ENCODE measurements around the gene RPP30. TPM values are rescaled to one million over a fixed set of nuclear protein-coding genes. Genes with fewer than 3 reads are reported as not detected.
"Not testable (repeated sequence)": the region's sequence is repeated elsewhere in the genome, so short reads cannot be mapped to it uniquely, and the experiment has no call there.

Gene RPP30
- total RNA-seq, 1 experiment from 2014 or later: 79.0 TPM

DNA sequence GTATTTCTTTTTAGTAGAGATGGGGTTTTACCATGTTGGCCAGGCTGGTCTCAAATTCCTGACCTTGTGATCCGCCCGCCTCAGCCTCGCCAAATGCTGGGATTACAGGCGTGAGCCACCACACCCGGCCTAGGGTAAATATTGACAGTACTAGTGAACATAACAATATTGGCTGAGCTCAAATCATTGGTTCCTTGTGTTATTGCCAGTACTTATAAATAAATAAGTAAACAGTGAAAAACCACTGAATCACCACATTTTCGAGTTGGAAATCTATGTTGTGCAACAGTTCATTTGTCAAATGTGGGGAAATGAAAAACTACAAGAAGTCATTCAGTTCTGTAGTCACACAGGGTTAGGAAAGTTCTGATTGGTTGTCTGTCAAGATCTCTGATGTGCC lies 15.8 kb downstream of the RPP30 start:
- Histone ChIP-seq H3K27ac (no peak overlapping the region), H3K27me3 (replicated peaks) (no peaks in the 10 kb centered on the region), H3K9me3 (replicated peaks) (no peaks in the 10 kb centered on the region), H3K4me1 (replicated peaks) (peaks cover 15% of the 10 kb centered on the region), H3K4me3 (no peak overlapping the region), H3K36me3 (peaks cover 75% of the 10 kb centered on the region)
- no peak for DNase-seq (ENCODE audit: low read depth in 1 of 2, low spot score in 2 of 2)

DNA sequence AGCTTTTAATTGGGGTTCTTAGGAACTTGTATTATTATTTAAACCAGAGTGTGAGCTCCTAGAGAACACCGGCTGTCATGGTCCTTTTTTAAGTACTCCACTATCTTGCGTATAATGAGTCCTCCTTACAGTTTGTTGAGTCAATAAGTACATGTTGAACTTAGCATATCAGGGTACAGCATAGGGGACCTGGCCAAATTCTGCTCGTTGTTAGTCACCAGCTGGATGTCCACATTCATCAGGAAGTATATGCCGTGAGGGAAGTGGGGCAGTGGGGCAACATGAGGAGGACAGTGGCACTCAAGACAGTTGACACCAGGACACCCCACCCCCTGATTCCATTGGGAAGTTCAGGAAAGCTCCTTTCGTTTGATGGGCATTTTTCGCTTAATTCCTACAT lies 16.6 kb downstream of the RPP30 start:
- Histone ChIP-seq H3K36me3 (peaks cover 80% of the 10 kb centered on the region), H3K27ac (no peak overlapping the region)

DNA sequence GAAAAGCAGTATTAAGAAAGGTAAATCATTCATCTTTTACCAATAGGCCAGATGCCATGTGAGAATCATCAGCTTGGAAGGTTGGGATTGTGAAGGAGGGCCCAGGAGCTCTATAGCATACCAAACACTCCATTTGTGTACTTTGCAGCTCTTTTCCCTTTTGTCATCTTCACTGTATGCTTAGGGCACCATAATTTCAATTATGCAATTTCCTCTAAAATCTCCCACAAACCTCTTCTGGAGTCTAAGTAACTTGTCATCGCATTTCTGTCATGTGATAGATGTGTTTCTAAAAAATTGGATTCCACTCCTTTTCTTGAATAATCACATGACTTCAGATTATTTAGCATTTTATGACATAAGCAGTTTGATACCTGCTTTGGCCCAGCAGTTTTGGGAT lies 17.9 kb downstream of the RPP30 start:
- Histone ChIP-seq H3K4me1 (replicated peaks) (peaks cover 9% of the 10 kb centered on the region), H3K9me3 (replicated peaks) (no peaks in the 10 kb centered on the region), H3K4me3 (no peak overlapping the region), H3K36me3 (peaks cover 85% of the 10 kb centered on the region), H3K27me3 (replicated peaks) (no peaks in the 10 kb centered on the region), H3K27ac (no peak overlapping the region)
- no peak for DNase-seq (ENCODE audit: low read depth in 1 of 2, low spot score in 2 of 2)

More for the DNA sequence above, 16.6 kb downstream of the RPP30 start:
- Histone ChIP-seq H3K9me3 (replicated peaks) (no peaks in the 10 kb centered on the region), H3K27me3 (replicated peaks) (no peaks in the 10 kb centered on the region), H3K4me3 (no peak overlapping the region), H3K4me1 (replicated peaks) (peaks cover 15% of the 10 kb centered on the region)
- DNase-seq (ENCODE audit: low read depth in 1 of 2, low spot score in 2 of 2): no peak

DNA sequence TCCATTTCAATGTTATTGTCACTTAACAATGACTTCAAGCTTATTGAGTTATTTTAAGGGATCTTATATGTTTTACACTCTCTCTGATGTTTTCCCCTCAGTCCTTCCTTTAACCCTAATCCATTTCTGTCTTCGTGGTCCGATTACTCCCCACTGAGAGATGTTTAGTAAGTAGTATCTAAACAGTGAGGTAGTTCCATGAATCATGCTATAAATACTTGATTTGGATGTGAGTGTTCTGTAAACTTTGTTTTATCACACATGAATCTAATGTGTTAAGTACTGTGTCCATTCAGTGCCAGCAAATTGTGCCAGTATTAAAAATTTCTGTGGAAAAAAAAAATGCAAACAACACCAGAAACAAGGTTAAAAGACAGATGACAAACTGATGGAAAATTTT lies 18.6 kb downstream of the RPP30 start:
- Histone ChIP-seq H3K27me3 (replicated peaks) (no peaks in the 10 kb centered on the region), H3K4me3 (no peak overlapping the region), H3K27ac (no peak overlapping the region), H3K4me1 (replicated peaks) (peaks cover 2% of the 10 kb centered on the region), H3K36me3 (peaks cover 86% of the 10 kb centered on the region), H3K9me3 (replicated peaks) (no peaks in the 10 kb centered on the region)
- DNase-seq (ENCODE audit: low read depth in 1 of 2, low spot score in 2 of 2): no peak

DNA sequence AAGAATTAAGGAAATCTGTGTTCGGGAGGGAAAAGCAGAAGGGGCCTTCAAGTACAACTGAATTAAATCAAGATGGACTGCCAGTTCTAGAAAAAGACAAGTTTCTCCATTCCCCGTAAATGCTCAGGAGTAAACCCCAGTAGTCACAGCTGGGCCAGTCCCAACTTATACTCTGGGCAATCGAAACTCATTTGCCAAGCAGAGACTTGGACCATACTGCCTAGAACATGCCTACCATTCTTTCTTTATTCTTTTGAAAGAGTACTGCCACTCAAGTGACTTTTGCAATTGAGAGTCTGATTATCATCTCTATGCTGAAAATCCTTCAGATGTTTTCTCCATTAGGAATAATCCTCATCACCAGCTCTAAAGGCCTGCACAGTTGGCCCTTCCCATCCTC lies 21.4 kb downstream of the RPP30 start:
- DNase-seq (ENCODE audit: low read depth in 1 of 2, low spot score in 2 of 2): no peak
- no peak overlapping the region for H3K27ac ChIP-seq
- no peaks in the 10 kb centered on the region for H3K4me1 ChIP-seq (replicated peaks)
- peaks cover 71% of the 10 kb centered on the region for H3K36me3 ChIP-seq
- H3K4me3 ChIP-seq: no peak overlapping the region
- H3K9me3 ChIP-seq (replicated peaks): no peaks in the 10 kb centered on the region
- no peaks in the 10 kb centered on the region for H3K27me3 ChIP-seq (replicated peaks)

DNA sequence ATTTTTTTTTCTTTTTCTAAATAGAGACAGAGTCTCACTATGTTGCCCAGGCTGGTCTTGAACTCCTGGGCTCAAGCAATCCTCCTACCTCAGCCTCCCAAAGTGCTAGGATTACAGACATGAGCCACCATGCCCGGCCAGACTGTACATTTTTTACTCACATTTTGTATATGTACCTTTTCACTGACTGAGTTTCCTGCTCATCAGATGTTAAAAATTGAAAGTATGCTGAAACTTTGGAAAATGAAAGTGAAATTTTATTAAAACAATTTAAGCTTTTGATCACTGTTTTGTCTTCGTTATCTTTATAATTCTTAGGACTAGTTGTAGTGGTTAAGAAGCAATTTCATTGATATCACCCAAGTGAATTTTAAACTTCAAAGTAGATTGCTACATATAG lies 25.1 kb downstream of the RPP30 start:
- H3K27me3 ChIP-seq (replicated peaks); H3K9me3 ChIP-seq (replicated peaks); DNase-seq (ENCODE audit: low read depth in 1 of 2, low spot score in 2 of 2); H3K4me3 ChIP-seq; H3K4me1 ChIP-seq (replicated peaks); H3K27ac ChIP-seq: not testable (repeated sequence)
- H3K36me3 ChIP-seq: peaks cover 59% of the 10 kb centered on the region

DNA sequence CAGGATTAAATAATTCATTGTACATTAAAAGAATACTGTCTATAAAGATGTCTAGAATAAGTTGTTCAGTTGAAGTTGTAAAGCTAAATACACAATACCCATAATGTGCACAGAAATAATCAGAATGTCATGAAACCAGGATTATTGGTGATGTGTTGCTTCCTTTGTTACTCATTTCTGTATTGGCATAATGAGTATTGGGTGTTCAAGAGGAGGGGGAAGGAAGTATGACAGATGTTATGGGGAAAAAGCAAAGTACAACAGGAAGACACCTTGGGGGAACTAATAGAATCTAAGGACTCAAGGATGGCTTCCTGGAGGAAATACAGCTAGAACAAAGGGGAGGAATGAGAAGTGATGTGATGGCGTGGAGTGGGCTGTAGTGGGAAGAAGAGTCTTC lies 34.2 kb downstream of the RPP30 start:
- DNase-seq (ENCODE audit: low read depth in 1 of 2, low spot score in 2 of 2): no peak
- no peaks in the 10 kb centered on the region for H3K4me1 ChIP-seq (replicated peaks)
- H3K36me3 ChIP-seq: peaks cover 27% of the 10 kb centered on the region
- no peak overlapping the region for H3K27ac ChIP-seq
- no peak overlapping the region for H3K4me3 ChIP-seq
- H3K9me3 ChIP-seq (replicated peaks): no peaks in the 10 kb centered on the region
- H3K27me3 ChIP-seq (replicated peaks): no peaks in the 10 kb centered on the region

DNA sequence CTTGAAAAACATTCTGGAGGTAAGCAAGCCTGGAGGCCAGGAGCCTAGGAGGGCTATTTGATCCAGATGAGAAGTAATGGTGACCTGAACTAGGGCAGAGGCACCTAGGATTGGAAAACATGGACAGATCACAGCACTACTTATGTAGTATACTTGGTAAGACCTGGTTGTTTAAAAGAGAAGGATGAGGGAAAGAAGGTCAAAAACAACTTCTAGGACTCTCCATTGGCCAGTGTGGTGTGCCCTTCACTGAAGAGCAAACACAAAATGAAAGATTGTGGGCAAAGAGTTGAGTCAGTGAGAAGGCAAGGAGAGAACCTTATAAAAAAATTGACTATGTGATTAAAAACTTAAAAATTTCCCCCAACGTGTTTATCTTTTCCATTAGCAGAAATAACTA lies 34.8 kb downstream of the RPP30 start:
- Histone ChIP-seq H3K4me3 (no peak overlapping the region), H3K27me3 (replicated peaks) (no peaks in the 10 kb centered on the region), H3K36me3 (peaks cover 25% of the 10 kb centered on the region), H3K27ac (no peak overlapping the region), H3K4me1 (replicated peaks) (peaks cover under 1% of the 10 kb centered on the region; the same call in 1 of the 2 replicates), H3K9me3 (replicated peaks) (no peaks in the 10 kb centered on the region)
- no peak for DNase-seq (ENCODE audit: low read depth in 1 of 2, low spot score in 2 of 2)

DNA sequence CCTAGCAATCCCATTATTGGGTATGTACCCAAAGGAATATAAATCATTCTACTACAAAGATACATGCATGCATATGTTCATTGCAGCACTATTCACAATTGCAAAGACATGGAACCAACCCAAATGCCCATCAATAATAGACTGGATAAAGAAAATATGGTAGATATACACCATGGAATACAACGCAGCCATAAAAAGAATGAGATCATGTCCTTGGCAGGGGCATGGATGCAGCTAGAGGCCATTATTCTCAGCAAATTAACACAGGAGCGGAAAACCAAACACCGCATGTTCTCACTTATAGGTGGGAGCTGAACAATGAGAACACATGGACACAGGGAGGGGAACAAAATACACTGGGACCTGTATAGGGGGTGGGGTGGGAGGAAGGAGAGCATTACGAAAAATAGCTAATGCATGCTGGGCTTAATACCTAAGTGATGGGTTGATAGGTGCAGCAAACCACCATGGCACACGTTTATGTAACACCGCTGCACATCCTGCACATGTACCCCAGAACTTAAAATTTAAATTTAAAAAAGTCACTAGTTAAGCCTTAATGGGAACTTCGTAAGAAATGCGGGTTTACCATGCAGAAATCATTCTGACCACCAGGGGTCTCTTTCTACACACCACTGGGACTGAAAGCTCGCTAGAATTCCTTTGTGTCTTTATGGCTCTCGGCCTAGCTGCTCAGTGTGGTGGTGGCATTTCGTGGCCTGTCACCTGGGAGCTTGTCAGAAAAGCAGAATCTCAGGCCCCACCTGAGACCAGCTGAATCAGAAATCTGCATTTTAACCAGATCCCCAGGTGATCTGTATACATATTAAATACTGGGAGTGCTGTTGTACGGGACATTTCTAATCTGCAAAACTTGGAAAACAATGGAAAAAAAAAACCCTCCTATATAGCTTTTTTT lies 39.6 kb downstream of the RPP30 start:
- H3K4me3 ChIP-seq: no peak overlapping the region
- DNase-seq (ENCODE audit: low read depth in 1 of 2, low spot score in 2 of 2): peak; percentile 65 to 71
- no peaks in the 10 kb centered on the region for H3K9me3 ChIP-seq (replicated peaks)
- H3K4me1 ChIP-seq (replicated peaks): peaks cover 11% of the 10 kb centered on the region
- H3K27ac ChIP-seq: no peak overlapping the region
- H3K36me3 ChIP-seq: peaks cover 31% of the 10 kb centered on the region
- H3K27me3 ChIP-seq (replicated peaks): no peaks in the 10 kb centered on the region

DNA sequence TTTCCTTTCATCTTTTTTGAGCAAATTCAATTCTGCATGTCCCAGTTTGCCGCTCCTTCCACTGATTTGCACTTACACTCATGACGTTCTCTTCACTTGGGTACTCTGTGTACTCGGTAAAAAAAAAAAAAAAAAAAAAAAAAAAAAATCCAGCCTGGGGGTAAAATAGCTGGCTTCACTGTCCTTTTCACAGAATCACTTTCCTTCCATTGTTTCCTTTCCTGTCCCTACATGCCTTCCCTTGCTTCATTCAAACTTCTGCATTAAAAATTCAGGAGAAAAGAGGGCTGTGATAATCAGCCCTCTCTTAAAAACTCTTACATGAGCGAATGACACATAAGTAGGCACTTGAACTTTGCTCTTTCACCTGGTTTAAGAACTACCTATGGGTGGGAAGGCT lies 40.4 kb downstream of the RPP30 start:
- H3K9me3 ChIP-seq (replicated peaks): no peaks in the 10 kb centered on the region
- H3K4me1 ChIP-seq (replicated peaks): peaks cover 11% of the 10 kb centered on the region
- H3K27ac ChIP-seq: peak overlapping the region; percentile 13; the same call in 1 of the 2 replicates
- H3K27me3 ChIP-seq (replicated peaks): no peaks in the 10 kb centered on the region
- no peak overlapping the region for H3K4me3 ChIP-seq
- peaks cover 38% of the 10 kb centered on the region for H3K36me3 ChIP-seq
- peak in 1 of 2 experiments; percentile 25 for DNase-seq (ENCODE audit: low read depth in 1 of 2, low spot score in 2 of 2)

DNA sequence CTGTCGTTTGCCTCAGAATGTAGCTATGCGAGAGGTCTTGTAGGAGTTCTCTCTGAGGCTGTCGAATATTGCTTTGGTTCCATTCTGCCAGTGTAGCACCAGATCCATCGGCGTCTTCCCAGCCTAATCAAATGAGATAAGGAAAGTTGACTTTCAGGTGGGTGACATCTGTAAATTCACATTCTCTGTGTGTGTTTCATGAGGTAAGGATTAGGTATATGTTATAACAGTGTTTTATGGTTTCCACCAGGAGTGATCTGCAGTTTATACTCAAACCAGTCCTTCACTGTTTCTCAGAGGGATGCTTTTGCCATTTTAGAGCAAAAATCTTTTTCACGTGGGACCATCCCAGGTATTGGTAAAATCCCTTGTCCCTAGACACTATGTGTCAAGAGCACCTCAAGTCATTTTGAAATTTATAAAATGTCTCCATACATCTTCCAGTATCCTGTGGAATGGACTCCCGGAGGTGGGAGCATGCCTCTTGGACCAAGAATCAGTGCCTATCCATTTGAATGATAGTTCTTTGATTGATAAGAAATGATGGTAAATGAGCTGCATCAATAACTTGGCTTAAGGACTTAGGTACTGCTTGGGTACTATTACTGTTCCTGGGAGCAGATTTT lies 41.2 kb downstream of the RPP30 start:
- H3K27ac ChIP-seq: peak overlapping the region; percentile 13; the same call in 1 of the 2 replicates

DNA sequence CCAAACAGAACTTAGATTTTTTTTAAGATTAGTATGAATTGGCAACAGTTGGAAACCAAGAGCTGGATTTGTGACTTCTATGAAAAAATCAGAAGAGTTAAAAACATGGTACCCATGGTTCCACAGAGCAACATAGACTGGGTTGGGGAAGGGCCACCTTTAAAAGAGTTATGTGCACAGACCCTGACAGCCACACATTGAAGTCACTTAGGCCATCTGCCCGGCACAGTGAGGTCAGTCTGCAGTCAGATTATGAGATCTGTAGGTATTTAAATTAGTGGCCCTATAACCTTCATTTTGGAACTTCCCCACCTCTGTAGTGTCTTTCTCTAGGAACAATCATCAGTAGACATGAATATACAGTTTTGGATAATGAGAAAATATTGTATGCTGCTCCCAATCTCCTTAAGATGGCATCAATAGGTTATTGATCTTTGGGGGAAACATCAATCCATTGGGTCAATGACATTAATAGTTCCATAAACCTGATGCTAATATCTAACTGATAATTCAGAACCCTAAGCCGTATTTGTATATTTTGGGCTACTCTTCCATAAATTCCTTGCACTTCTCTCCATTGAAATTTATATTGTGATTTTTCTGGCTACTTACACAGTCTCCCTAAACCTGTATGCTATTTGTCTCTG lies 42.1 kb downstream of the RPP30 start:
- DNase-seq (ENCODE audit: low read depth in 1 of 2, low spot score in 2 of 2): no peak
- no peak overlapping the region for H3K27ac ChIP-seq
- no peaks in the 10 kb centered on the region for H3K9me3 ChIP-seq (replicated peaks)
- H3K4me3 ChIP-seq: no peak overlapping the region
- peaks cover 47% of the 10 kb centered on the region for H3K36me3 ChIP-seq
- H3K4me1 ChIP-seq (replicated peaks): peaks cover 14% of the 10 kb centered on the region
- no peaks in the 10 kb centered on the region for H3K27me3 ChIP-seq (replicated peaks)

More for the DNA sequence above, 41.2 kb downstream of the RPP30 start:
- peaks cover 13% of the 10 kb centered on the region for H3K4me1 ChIP-seq (replicated peaks)
- H3K4me3 ChIP-seq: no peak overlapping the region
- peaks cover 40% of the 10 kb centered on the region for H3K36me3 ChIP-seq
- no peaks in the 10 kb centered on the region for H3K27me3 ChIP-seq (replicated peaks)
- DNase-seq (ENCODE audit: low read depth in 1 of 2, low spot score in 2 of 2): no peak
- no peaks in the 10 kb centered on the region for H3K9me3 ChIP-seq (replicated peaks)

DNA sequence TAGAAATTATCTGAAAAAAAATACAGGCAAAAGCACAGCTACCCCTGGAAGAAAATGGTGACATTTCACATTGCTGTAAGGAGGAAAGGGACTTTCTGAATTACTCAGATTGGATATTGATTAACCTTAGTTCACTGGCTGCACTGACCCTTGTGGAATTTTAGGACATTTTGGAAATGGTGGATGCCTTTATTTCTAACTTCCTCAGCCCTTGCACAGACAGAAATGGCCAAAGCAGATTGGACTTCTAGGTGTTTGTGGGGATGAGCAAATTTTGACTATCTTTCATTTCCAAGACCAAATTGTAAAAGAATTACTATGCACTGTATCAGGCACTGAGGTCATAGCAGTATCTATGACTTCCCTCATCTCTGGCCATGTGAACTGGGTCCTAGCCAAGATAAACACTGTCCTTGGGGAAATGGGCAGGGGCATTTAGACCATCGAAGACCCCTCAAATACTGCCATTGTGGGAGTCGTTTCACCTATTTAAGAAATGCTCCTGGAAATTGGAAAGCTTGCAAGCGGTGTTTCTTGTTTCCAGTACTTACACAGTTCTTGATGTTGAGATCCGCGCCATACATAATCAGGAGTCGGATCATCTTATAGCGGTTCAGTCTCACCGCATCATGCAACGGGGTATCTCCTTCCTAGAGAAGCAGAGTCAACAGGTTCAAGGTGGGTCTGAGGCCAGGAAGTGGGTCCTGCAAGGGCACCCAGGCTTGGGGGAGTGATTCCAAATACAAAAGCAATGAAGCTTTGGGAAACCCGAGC lies 43.4 kb downstream of the RPP30 start:
- Histone ChIP-seq H3K27me3 (replicated peaks) (no peaks in the 10 kb centered on the region), H3K27ac (no peak overlapping the region), H3K9me3 (replicated peaks) (no peaks in the 10 kb centered on the region), H3K4me1 (replicated peaks) (peaks cover 23% of the 10 kb centered on the region), H3K36me3 (peaks cover 54% of the 10 kb centered on the region), H3K4me3 (no peak overlapping the region)
- no peak for DNase-seq (ENCODE audit: low read depth in 1 of 2, low spot score in 2 of 2)

All from SJSA1 (cell line).